SK-N-SH treated with all-trans-retinoic acid at 6 μM for 48 hours (cell line): ENCODE measurements around the gene DNTT.

ENCODE experiments used
- ARNTL ChIP-seq: fragments of 450-650 bp; formaldehyde crosslinking; IDR thresholded peaks from 2 replicates; pipeline ENCODE4 v1.5.0; 2020; ENCODE audit warnings: low read depth, mild to moderate bottlenecking, moderate library complexity, borderline replicate concordance
- GLIS3 ChIP-seq: fragments of 250-450 bp; sonication (Bioruptor Pico); IDR thresholded peaks from 2 replicates; pipeline ENCODE4 v1.5.0; 2020; ENCODE audit warnings: mild to moderate bottlenecking, moderate library complexity
- ISL1 ChIP-seq: fragments of 250-450 bp; sonication (Bioruptor Pico); IDR thresholded peaks from 2 replicates; pipeline ENCODE4 v2.1.2; 2022; ENCODE audit warnings: mild to moderate bottlenecking, moderate library complexity
- OSR1 ChIP-seq: fragments of 250-450 bp; sonication (Bioruptor Pico); IDR thresholded peaks from 2 replicates; pipeline ENCODE4 v1.8.0; 2022; ENCODE audit warnings: moderate library complexity, mild to moderate bottlenecking, inconsistent platforms
- ZFP3 ChIP-seq: fragments of 250-450 bp; sonication (Bioruptor Pico); IDR thresholded peaks from 2 replicates; pipeline ENCODE4 v1.5.0; 2020; ENCODE audit warnings: mild to moderate bottlenecking, moderate library complexity
- ZNF8 ChIP-seq: fragments of 450-650 bp; formaldehyde crosslinking; IDR thresholded peaks from 2 replicates; pipeline ENCODE4 v1.5.0; 2020; ENCODE audit warnings: mild to moderate bottlenecking, moderate library complexity
- TF ChIP-seq, protein P1 (sequence below): fragments of 250-450 bp; sonication (Bioruptor Pico); IDR thresholded peaks from 2 replicates; pipeline ENCODE4 v1.8.0; 2020; ENCODE audit warnings: mild to moderate bottlenecking, moderate library complexity, borderline replicate concordance
- TF ChIP-seq, protein P2 (sequence below): fragments of 250-450 bp; sonication (Bioruptor Pico); IDR thresholded peaks from 2 replicates; pipeline ENCODE4 v1.5.1; 2020; ENCODE audit warnings: low read depth, mild to moderate bottlenecking, moderate library complexity
- TF ChIP-seq, protein P3 (sequence below): fragments of 250-450 bp; sonication (Bioruptor Pico); IDR thresholded peaks from 2 replicates; pipeline ENCODE4 v1.5.0; 2020; ENCODE audit warnings: mild to moderate bottlenecking, moderate library complexity
- TF ChIP-seq, protein P4 (sequence below): fragments of 250-450 bp; sonication (Bioruptor Pico); IDR thresholded peaks from 2 replicates; pipeline ENCODE4 v1.8.0; 2021; ENCODE audit warnings: low read depth, mild to moderate bottlenecking, moderate library complexity, borderline replicate concordance

DNA sequence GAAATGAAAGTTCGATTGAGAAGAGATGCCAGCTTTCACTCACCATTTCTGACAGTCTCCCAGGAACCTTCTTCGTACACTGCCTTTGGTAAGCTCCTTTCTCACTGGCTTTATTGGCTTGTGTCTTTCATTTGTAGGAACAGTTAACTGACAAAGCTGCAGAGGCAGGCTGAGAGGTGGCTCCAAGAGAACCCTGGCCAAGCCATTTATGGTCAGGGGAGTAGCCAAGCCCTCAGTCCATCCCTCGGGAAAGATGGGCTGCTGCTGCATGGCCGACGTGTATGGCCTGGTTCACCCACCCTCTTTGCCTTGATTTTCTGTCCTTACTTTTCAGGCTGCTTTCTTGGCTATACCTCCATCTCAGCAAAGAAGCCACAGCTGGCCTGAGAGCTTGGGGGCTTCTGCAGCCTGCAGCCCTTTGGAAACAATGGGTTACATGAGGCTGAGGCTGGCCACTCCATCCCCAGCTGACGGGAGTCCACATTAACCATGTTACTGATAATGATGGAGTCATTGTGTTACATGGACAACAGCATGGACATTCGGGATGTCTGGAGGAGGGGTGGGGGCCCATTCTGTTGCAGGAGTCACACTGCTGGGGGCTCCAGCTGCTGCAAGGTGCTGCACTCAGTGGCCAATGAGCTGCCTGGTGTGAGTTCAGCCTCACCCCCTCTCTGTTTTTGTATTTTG lies 54.8 kb downstream of the DNTT start, which contains the start of gene OPALIN:
- TF ChIP-seq, protein P1, sequence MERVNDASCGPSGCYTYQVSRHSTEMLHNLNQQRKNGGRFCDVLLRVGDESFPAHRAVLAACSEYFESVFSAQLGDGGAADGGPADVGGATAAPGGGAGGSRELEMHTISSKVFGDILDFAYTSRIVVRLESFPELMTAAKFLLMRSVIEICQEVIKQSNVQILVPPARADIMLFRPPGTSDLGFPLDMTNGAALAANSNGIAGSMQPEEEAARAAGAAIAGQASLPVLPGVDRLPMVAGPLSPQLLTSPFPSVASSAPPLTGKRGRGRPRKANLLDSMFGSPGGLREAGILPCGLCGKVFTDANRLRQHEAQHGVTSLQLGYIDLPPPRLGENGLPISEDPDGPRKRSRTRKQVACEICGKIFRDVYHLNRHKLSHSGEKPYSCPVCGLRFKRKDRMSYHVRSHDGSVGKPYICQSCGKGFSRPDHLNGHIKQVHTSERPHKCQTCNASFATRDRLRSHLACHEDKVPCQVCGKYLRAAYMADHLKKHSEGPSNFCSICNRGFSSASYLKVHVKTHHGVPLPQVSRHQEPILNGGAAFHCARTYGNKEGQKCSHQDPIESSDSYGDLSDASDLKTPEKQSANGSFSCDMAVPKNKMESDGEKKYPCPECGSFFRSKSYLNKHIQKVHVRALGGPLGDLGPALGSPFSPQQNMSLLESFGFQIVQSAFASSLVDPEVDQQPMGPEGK (CRISPR knock-in tag) = no peak
- TF ChIP-seq, protein P2, sequence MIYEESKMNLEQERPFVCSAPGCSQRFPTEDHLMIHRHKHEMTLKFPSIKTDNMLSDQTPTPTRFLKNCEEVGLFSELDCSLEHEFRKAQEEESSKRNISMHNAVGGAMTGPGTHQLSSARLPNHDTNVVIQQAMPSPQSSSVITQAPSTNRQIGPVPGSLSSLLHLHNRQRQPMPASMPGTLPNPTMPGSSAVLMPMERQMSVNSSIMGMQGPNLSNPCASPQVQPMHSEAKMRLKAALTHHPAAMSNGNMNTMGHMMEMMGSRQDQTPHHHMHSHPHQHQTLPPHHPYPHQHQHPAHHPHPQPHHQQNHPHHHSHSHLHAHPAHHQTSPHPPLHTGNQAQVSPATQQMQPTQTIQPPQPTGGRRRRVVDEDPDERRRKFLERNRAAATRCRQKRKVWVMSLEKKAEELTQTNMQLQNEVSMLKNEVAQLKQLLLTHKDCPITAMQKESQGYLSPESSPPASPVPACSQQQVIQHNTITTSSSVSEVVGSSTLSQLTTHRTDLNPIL (CRISPR knock-in tag) = no peak
- TF ChIP-seq GLIS3 (CRISPR knock-in tag) = no peak
- no peak for TF ChIP-seq ZFP3 (CRISPR knock-in tag)
- TF ChIP-seq, protein P3, sequence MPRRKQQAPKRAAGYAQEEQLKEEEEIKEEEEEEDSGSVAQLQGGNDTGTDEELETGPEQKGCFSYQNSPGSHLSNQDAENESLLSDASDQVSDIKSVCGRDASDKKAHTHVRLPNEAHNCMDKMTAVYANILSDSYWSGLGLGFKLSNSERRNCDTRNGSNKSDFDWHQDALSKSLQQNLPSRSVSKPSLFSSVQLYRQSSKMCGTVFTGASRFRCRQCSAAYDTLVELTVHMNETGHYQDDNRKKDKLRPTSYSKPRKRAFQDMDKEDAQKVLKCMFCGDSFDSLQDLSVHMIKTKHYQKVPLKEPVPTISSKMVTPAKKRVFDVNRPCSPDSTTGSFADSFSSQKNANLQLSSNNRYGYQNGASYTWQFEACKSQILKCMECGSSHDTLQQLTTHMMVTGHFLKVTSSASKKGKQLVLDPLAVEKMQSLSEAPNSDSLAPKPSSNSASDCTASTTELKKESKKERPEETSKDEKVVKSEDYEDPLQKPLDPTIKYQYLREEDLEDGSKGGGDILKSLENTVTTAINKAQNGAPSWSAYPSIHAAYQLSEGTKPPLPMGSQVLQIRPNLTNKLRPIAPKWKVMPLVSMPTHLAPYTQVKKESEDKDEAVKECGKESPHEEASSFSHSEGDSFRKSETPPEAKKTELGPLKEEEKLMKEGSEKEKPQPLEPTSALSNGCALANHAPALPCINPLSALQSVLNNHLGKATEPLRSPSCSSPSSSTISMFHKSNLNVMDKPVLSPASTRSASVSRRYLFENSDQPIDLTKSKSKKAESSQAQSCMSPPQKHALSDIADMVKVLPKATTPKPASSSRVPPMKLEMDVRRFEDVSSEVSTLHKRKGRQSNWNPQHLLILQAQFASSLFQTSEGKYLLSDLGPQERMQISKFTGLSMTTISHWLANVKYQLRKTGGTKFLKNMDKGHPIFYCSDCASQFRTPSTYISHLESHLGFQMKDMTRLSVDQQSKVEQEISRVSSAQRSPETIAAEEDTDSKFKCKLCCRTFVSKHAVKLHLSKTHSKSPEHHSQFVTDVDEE (CRISPR knock-in tag) = no peak
- TF ChIP-seq, protein P4, sequence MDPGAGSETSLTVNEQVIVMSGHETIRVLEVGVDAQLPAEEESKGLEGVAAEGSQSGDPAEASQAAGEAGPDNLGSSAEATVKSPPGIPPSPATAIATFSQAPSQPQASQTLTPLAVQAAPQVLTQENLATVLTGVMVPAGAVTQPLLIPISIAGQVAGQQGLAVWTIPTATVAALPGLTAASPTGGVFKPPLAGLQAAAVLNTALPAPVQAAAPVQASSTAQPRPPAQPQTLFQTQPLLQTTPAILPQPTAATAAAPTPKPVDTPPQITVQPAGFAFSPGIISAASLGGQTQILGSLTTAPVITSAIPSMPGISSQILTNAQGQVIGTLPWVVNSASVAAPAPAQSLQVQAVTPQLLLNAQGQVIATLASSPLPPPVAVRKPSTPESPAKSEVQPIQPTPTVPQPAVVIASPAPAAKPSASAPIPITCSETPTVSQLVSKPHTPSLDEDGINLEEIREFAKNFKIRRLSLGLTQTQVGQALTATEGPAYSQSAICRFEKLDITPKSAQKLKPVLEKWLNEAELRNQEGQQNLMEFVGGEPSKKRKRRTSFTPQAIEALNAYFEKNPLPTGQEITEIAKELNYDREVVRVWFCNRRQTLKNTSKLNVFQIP (CRISPR knock-in tag) = no peak
- no peak for TF ChIP-seq ARNTL (CRISPR knock-in tag)
- no peak for TF ChIP-seq OSR1 (CRISPR knock-in tag)
- no peak for TF ChIP-seq ZNF8
- TF ChIP-seq ISL1 (CRISPR knock-in tag) = no peak
